SW 1271 (cell line): ENCODE measurements around the gene ZNF532.
A peak's percentile ranks its signal among the peaks of the same experiment; 100 is the strongest.

Experiments
- DNase-seq, 2 experiments: peaks; one replicate each; lab custom pipeline; 2025; lab: John Stamatoyannopoulos, UW

Gene ZNF532

DNA sequence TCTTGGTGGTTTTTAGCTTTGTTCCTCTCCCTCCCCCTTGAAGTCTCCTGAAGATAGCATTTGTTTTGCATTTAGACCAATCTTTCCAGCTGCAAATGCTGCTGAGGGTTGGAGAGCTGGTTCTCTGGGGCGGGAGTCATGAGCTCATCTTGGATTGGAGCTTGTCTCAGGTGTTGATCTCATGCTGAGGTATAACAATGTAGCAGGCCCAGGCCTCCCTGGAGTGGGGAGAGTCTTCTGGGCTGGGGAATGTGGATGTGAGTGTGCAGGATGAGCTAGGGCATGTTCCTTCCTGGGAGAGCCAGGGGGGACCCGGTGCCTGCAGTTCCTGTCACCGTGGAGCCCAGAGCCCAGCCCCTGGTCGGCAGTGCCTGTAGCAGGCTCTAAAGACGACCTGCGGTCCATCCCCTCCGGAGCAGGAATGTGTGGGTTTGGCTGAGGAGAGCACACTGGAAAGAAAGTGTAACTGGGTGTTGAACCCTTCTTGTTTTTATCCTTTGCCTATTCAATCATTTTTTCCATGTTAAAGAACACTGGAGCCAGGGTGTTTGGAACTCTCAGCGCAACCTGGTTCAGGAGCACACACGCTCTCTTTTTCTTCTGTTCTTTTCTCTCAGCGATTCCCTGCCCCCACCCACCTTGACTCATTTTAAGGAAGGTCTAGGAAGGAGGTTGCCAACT lies 2.7 kb downstream of the ZNF532 start:
- DNase-seq = no peak

DNA sequence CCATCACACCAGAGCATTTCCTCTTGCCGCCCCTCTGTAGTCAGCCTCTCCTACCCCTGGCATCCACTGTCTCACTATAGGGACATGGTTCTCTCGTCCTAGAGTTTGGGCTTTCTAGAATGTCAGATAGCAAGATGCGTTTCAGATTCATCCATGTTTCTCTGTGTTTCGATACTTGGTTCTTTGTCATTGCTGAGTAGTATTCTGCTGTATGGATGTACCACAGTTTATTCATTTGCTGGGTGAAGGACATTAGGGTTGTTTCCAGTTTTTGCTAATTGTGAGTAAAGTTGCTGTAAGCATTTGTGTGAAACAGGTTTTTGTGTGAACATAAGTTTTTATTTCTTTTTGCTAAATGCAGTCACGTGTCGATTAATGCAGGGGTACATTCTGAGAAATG lies 3.8 kb downstream of the ZNF532 start:
- DNase-seq = no peak

DNA sequence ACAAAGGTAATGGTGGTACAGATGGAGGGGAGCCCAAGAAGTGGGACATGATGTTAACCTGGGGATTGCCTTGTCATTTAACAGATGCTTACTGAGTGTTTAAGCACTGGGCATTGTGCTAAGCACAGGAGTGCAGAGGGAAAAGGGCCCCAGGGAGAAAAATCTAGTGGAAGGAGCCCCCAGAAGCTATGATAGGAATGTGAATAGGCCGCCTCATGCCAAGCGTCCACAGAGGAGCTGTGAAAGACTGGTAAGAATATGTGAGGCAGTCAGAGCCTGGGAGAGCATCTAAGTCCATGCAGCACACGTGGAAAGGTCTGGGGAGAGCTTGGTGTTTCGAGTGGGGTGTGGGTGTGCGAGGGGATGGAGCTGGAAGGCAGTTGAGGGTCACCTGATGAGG lies 5.5 kb downstream of the ZNF532 start:
- DNase-seq = no peak

DNA sequence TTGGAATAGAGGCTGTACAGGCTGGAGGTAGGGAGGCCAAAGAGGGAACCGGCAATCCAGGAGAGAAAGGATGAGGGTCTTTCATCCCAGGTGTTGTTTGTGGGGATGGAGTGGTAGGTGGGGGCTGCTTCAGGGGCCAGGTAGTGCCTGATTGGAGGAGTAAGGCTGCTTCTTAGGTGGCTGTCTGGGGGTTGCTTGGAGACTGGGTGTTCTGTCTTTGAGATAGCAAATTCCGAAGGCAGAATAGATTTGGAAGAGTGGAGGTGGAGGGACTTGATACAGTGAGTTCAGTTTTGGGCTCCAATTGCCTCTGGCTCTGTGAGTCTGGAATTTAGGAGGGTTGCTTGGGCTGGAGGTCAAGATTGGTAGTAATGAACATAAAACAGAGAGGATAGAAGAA lies 5.9 kb downstream of the ZNF532 start:
- DNase-seq = no peak

DNA sequence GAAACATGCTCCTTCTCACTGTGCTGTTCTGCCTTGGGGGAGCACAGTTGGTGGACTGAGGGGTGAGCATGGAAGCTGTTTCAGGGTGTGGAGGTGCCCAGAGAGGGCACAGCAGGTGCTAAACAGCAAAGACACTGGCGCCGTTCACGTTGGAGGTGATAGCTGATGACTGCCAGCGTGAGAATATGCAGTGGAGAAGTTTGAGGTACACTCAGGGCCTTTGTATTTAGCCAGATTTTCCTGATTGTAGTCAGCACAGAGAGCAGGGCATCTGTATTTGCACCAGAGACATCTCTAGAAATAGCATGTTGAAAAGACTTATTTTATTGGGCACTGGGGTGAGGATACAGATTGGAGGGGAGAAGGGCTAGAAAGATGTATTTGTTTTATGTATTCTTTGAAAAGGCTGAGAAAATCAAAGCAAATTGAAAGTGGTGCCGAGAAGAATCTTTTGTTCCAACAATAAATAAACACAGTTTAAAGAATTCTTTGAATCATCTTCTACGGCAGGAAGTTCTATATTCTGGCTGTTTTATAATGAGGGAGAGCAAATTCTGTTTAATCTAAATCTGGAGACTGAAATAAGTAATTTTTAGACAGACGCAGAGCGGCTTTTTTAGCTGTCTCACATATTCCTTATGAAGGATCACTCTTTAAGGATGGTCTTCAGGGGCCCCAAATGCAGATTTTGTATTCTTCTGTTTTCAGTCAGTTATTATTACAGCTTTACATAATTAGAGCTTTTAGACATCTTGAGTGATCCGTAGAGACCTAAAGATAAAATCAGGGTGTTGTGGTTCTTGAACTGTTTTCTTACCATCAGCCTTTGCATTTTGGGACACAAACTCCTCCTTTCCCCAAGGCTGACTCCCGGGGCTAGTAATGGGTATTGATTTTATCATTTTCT lies 7.1 kb downstream of the ZNF532 start:
- DNase-seq = no peak

DNA sequence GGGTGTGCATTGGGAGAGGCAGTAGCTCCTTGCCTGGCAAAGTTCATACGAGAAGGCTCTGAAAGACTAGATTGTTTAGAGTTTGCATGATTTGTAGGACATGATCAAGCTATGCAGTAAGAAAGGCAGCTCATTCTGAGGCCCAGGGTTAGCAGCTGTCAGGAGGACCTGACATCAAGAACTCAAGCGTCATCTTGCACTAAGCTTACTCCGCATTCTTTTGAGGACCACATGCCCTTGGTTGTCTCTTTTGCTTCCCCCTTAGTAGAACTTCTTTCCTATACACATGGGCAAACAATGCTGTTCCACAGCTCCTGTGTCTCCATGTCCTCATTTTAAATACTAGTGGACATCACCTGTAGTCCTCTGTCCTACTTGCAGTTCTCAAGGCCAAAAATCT lies 14.0 kb downstream of the ZNF532 start:
- DNase-seq = no peak

DNA sequence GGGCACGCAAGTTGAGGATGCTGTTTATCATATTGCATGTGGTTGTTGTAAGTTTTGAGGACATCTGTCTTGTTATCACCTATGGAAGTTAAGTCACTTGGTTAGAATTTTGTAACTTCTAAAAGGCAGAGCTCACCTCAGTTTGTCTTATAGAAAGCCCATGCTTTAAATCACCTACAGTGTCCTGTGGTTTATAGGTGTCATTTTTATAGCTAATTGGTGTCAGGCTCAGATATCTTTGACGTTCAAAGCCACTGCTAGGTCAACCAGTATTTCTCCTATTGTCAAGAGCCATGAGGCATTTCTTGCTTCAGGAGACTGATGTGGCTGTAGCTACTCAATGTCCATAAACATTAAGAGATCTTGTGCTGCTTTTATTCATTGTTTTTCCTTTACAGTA lies 16.8 kb downstream of the ZNF532 start:
- no peak for DNase-seq

DNA sequence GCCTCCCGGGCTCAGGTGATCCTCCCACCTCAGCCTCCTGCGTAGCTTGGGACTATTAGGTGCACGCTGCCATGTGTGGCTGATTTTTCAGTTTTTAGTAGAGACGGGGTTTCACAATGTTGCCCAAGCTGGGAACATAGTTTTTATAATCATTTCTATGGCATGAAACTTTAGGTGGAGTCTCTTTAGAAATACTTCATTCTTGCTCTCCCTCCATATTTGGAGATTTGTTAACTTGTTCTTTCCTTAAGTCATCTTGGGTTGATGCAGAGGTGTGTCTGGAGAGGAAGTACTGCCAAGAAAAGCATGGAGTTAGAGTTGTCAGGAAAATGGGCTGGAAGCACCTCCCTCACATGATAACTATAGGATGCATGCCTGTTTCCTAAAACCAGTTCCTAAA lies 17.4 kb downstream of the ZNF532 start:
- DNase-seq = no peak

DNA sequence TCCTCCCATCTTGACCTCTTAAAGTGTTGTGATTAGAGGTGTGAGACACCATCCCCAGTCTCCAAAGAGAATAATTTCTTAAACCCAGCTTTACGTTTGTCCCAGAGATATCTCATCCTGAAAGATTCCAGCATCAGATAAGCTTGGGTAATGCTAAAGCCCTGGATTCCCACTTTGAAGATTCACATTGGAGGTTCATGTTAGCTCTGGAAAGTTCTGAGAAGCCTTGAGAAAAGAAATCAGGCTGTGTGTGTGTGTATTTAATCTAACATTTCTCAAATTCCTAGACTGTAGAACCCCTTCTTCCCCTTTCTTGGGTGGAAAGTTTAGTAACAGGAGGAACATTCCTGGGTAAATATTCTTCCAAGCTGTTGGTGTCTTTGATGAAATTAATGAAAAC lies 18.0 kb downstream of the ZNF532 start:
- no peak for DNase-seq

DNA sequence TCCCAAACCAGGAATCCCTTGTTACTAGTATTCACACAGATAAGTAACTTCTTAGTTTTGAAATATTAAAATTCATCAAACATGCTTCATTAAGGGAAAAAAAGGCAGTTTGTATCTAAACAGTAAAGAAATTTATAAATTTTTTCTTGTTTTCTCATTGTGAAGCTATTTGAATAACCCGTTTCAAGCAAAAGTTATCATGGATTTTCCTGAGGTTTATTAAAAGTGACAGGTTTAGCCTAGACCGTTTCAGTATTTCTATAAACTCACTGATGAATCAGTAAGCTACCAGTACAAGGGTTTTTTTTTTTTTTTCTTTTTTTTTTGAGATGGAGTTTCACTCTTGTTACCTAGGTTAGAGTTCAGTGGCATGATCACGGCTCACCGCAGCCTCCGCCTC lies 20.0 kb downstream of the ZNF532 start:
- DNase-seq = no peak

DNA sequence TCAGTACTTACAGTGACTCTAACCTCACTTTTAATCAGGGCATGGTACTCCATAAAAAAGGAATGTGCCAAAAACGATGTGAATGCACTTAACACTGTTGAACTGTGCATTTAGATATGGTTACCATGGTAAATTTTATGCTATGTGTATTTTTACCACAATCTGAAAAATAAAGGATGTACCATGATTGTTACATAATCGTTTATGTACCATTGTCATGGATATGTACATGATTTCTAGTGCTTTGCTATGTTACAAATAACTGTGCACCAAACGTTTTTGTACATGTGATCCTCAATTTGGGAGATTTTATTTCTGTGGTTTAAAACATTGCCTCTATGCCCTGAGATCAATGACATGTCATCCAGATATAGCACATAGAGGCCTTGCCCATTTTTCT lies 21.8 kb downstream of the ZNF532 start:
- DNase-seq = no peak

DNA sequence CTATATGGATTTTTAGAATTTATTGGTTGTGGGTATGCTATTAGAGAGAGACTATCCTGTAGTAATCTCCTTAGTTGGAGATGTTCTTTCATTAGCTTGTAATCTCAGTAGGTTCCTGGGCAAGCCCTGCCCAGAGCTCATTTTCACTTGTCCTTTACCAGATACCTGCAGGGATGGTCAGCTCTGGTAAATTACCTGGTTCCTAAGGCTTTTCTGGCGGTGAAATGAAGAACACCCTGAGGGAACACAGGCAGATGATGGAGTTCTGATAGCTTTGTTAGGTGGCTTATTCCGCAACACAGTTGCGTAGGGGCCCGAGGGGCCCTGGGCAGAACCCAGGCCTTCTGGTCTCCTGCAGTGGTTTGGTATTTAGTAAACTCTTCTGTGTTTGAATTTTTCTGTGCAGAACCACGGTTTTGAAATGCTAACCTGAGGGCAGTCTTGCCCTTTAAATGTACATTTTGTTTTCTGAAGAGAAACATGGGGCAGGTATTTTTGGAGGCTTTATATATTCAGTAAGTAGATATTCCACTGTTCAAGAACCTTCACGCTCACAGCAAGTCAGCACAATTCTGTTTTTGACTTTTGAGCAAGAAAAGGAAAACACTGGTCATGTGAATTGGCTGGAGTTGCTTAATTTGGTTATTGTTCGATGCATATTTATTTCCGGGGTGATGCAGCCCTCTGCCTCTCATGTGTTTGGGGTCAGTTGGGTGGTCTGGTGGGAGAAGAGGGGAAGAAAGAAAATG lies 22.4 kb downstream of the ZNF532 start:
- no peak for DNase-seq

DNA sequence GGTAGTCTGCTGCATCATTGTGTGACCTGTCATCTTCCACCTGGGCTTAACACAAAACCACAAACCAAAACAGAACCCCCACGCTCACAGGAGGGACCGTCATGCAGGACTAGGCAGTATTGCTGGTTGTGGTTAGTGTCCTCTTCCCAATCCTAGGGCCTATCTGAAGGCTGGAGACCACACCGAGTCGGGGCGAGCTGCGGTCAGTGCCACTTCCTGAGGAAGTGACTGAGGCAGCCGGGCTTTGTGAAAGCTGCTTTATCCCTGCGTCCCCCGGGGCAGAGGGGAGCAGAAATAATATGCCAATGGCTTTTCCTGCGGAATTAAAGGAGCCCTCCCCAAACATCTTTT lies 22.9 kb downstream of the ZNF532 start:
- peak; percentile 60 to 65 for DNase-seq

DNA sequence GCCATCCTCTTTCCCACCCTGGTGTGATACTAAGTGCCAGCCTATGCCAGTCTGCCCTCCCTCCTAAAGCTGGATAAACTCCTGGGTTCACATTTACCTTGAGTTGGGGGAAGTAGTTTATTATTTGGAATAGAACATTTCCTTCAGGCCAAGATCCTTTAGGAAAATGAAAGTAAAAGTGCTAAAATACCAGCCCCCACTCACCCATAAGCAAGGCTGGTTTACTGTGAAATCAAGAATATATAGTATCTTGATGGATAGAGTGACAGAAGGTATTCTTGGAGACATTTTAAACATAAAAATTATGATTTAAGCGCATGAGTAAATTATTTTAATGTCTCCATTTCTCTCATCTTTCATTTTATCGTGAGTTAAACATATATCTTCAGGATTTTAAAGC lies 27.1 kb downstream of the ZNF532 start:
- DNase-seq = no peak

DNA sequence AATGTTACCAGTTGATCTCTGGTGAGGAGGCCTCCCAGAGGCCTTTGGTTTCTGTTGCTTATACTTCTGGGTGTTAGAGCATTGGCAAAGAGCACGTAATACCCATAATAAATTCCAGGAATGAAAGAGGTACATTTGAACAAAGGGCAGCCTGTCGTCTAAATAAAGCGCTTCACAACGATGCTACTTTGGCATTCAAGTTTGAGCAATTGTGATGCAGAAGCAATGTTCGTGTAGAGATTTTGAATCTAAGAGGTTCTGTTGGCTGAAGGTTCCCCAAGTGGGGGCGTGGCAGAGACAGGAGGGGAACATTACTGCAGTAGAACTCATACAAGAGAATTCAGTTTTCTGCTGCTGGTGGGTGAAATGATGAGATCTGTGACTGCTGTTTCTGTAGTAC lies 27.8 kb downstream of the ZNF532 start:
- DNase-seq = no peak

DNA sequence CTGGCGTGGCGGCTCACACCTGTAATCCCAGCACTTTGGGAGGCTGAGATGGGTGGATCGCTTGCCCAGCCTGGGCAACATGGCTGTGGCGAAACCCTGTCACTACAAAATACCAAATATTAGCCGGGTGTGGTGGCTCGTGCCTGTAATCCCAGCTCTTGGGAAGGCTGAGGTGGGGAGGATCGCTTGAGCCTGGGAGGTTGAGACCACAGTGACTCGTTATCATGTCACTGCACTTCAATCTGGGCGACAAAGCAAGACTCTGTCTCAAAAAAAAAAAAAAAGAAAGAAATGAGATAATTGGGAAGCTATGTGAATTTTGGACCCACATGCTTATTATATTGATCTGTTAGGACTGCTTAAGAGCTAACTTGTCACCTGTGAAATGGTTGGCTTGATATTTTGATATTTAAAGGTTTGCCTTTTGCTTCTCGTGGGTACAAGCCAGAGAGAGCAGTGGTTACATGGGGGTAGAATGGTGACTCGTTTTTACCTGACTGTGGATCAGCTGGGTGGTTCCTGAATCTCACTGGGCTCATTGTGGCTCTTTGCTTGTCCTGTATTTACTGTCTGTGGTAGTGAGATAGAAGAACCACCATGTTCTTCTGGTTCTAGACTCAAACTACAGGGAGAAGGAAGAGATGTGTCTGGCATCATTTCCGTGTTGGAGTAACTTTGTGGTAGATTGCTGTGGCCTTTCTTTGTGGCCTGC lies 28.9 kb downstream of the ZNF532 start:
- no peak for DNase-seq

DNA sequence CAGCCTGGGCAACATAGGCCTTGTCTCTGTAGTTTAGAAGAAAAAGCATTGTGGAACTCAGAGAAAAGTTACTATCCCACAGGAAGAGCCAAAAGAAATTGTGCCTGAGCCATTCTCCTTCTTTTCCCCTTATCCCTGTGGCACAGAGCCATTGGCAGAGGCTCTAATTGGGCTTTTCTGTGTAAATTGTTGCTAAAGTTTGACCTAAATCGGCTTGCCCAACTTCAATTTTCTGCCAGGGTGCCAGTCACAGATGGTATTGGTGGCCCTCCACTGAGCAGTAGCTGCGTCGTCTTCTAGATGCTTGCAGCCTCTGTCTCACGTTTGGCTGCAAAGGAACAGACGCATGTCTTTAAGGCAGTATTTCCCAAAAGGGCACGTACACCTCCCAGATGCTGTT lies 30.3 kb downstream of the ZNF532 start:
- DNase-seq = no peak

DNA sequence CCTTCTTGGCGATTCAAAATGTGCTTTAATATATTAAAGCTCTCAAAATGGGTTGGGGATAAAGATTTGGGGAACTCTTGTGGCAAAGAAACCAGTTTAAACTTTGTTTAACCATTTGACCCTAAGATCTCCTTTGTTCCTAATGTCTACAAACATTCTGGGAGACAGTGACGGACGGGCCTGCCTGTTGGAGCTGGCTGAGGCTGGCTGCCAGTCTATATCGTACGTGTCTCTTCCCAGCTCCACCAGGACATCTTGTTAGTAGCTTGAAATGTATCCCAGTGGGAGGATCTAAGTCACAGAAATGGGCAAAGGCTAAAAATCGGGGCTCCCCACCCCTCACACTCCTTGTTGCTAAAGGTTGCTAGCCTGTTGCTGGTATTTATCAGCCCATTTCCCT lies 30.7 kb downstream of the ZNF532 start:
- no peak for DNase-seq

DNA sequence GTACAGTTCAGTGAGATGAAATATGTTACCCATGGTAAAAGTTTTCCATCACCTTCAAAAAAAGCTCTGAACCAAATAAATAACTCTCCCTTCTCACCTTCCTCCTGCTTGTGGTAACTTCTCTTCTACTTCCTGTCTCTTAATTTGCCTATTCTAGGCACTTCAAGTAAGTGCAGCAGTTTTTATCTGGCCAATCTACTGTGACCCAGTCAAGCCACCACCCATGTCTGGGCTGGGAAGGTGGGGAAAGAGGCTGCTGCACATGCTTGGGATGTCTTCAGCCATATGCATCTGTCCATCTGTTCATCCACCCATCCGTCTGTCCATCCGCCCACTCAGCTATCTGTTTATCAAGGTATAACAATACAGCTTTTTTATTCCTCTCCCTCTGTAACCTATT lies 31.6 kb downstream of the ZNF532 start:
- DNase-seq = no peak

DNA sequence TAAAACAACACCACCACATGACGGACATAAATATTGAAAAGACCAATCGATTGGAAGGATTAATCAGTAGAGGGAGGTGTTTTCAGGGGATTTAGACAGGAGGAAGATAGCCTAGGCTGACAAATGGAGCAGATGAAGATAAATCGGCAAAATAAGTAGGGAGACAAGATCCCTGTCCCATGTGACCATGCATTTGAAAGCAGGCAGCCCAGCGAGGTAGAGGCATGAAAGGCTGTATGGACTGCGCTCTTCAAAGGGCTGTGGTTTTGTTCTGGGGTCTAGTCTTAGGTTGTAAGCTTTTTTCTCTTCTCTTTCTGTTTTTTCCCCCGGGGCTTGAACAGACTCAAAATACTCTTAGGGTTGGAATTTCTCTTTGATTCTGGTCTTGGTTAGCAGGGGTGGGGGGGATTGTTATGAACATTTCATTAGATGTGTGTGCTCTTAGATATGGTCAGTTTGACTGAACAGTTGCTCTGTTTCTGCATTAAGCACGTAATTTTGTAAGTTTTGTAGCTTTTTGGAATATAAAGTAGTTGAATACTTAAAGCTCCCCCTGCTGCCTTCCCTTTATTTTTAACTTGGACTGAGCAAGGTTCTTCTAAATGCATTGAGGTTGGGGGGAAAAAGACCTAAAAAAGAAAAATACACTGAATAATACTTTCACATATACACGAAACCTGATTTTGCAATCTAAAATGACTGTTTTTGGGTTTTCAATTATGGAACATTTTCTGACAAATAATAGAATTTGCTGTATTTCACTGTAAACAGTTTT lies 32.2 kb downstream of the ZNF532 start:
- DNase-seq = no peak

DNA sequence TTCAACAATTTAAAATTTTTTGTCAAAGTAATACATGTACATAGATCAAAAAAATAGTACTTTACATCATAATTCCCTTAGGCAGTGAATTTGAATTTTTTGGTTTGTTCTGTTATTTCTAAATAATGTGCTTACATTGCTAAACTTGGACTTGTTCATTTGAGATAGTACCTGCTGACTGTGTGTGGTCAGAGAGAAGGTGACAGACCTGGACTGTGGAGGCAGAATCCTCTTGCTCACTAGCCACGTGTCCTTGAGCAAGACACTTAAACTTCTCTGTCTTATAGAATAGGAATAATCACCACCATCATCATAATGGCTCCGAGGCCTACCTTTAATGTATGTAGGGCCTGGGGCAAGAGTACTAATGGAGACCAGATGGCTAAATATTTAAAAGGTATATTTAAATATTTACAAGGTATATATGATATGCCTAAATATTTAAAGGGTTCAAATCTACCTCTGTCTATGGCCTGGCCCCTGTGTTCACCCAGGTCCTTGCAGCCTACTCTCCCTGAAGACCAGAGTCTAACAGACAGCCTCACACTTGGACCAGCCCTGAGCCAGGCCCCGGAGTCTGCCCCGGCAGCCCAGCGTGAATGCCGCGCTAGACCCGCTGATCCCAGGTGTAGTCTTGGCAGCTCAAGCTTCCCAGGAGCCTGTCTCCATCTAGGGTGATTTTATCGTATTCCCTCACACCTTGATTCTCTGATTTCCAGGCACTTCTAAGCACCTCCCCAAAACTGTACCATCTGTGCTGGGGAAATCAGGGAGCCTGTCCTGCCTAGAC lies 33.5 kb downstream of the ZNF532 start:
- no peak for DNase-seq
